Colonic mucosa (tissue), 4 donors: Measurements from ENCODE around the gene NIPAL3. TPM values are rescaled to one million over a fixed set of nuclear protein-coding genes. Genes with fewer than 3 reads are reported as not detected.
"Not testable (repeated sequence)": the region's sequence is repeated elsewhere in the genome, so short reads cannot be mapped to it uniquely, and the experiment has no call there.

Source experiments
- DNase-seq: peaks from one replicate; pipeline ENCODE4 v3.0.0-alpha.2; 2020
- H3K27ac ChIP-seq: fragments of 200-600 bp; one replicate; pipeline ENCODE4 v1.8.0; 2021
- H3K27me3 ChIP-seq: fragments of 200-600 bp; one replicate; pipeline ENCODE4 v1.8.0; 2021
- H3K36me3 ChIP-seq: fragments of 200-600 bp; one replicate; pipeline ENCODE4 v1.8.0; 2021
- H3K4me1 ChIP-seq: fragments of 200-600 bp; one replicate; pipeline ENCODE4 v1.8.0; 2021; ENCODE audit warnings: mild to moderate bottlenecking
- H3K4me3 ChIP-seq: fragments of 200-600 bp; one replicate; pipeline ENCODE4 v1.8.0; 2021
- H3K9ac ChIP-seq, 2 donors: one replicate each; pipeline ENCODE4 v1.7.0; 2013; ENCODE audit warnings: control low read depth in 2 of 2, low read depth in 2 of 2, low read length in 2 of 2
- H3K9me3 ChIP-seq: fragments of 200-600 bp; one replicate; pipeline ENCODE4 v1.8.0; 2021
- CTCF ChIP-seq: fragments of 200-600 bp; IDR thresholded peaks from one replicate; pipeline ENCODE4 v1.8.0; 2022; ENCODE audit warnings: antibody characterized with exemption, mild to moderate bottlenecking
- intact Hi-C: fragments of 100-400 bp; cut with DNase I; formaldehyde crosslinking; loops from one replicate; pipeline ENCODE4 v1.14.1; 2022
- total RNA-seq, 2 donors: library from RNA; stranded (reverse); fragmentation: NEBNext Ultra II Directional in 1 of 2; extraction: Animal tissue kit (Norgen Biotek cat#: 25700) in 1 of 2; gene quantifications; one replicate each; pipeline ENCODE4 v1.2.1, GENCODE V29; 2021
- donor health status: healthy.
- donor health status: DM: no; HTN: no; CAD: no.
- donor health status: DM: no; HTN: no; CAD: no.

NIPAL3 gene
- total RNA-seq, 2 donors from 2014 or later: 41.3 to 45.2 TPM

- intact Hi-C loops: no loop called here
- no peak for TF ChIP-seq CTCF
Observed at GRCh38 chr1:24452922-24453485, 37.4 kb downstream of the NIPAL3 start.

GRCh38 chr1:24454673-24455072 lies 39.1 kb downstream of the NIPAL3 start:
- no peak overlapping the region for H3K27ac ChIP-seq
- no peak overlapping the region for H3K4me3 ChIP-seq
- H3K9me3 ChIP-seq: no peaks in the 10 kb centered on the region
- no peaks in the 10 kb centered on the region for H3K27me3 ChIP-seq
- intact Hi-C loops: no loop called here
- no peak overlapping the region for H3K9ac ChIP-seq
- DNase-seq: no peak
- no peak for TF ChIP-seq CTCF
- no peaks in the 10 kb centered on the region for H3K36me3 ChIP-seq
- H3K4me1 ChIP-seq: no peaks in the 10 kb centered on the region

More at GRCh38 chr1:24452922-24453485, 37.4 kb downstream of the NIPAL3 start:
- no peak overlapping the region for H3K27ac ChIP-seq
- no peak overlapping the region for H3K9ac ChIP-seq
- DNase-seq: no peak
- no peak overlapping the region for H3K4me3 ChIP-seq
- H3K9me3 ChIP-seq: no peaks in the 10 kb centered on the region
- H3K36me3 ChIP-seq: no peaks in the 10 kb centered on the region
- H3K4me1 ChIP-seq: no peaks in the 10 kb centered on the region
- no peaks in the 10 kb centered on the region for H3K27me3 ChIP-seq

- Histone ChIP-seq H3K9ac (no peak overlapping the region), H3K4me3 (no peak overlapping the region), H3K9me3 (no peaks in the 10 kb centered on the region), H3K36me3 (no peaks in the 10 kb centered on the region), H3K27ac (no peak overlapping the region), H3K4me1 (no peaks in the 10 kb centered on the region), H3K27me3 (no peaks in the 10 kb centered on the region)
- intact Hi-C loops: no loop called here
- DNase-seq: no peak
- no peak for TF ChIP-seq CTCF
Observed at GRCh38 chr1:24455272-24455671, 39.7 kb downstream of the NIPAL3 start.

- no peaks in the 10 kb centered on the region for H3K36me3 ChIP-seq
- TF ChIP-seq CTCF: no peak
- H3K9ac ChIP-seq: no peak overlapping the region
Observed at GRCh38 chr1:24457866-24458265, 42.3 kb downstream of the NIPAL3 start.

GRCh38 chr1:24459551-24460266 lies 44.1 kb downstream of the NIPAL3 start:
- TF ChIP-seq CTCF: no peak
- H3K9ac ChIP-seq: no peak overlapping the region
- intact Hi-C loops: no loop called here
- no peak overlapping the region for H3K4me3 ChIP-seq
- H3K27ac ChIP-seq: no peak overlapping the region
- no peak for DNase-seq
- H3K27me3 ChIP-seq: no peaks in the 10 kb centered on the region
- no peaks in the 10 kb centered on the region for H3K4me1 ChIP-seq
- H3K36me3 ChIP-seq: no peaks in the 10 kb centered on the region
- H3K9me3 ChIP-seq: no peaks in the 10 kb centered on the region

More at GRCh38 chr1:24457866-24458265, 42.3 kb downstream of the NIPAL3 start:
- no peaks in the 10 kb centered on the region for H3K9me3 ChIP-seq
- H3K4me3 ChIP-seq: no peak overlapping the region
- H3K27me3 ChIP-seq: no peaks in the 10 kb centered on the region
- DNase-seq: no peak
- intact Hi-C loops: no loop called here
- no peaks in the 10 kb centered on the region for H3K4me1 ChIP-seq
- no peak overlapping the region for H3K27ac ChIP-seq

- H3K9me3 ChIP-seq, H3K27me3 ChIP-seq, H3K36me3 ChIP-seq, H3K27ac ChIP-seq, H3K9ac ChIP-seq, H3K4me1 ChIP-seq, H3K4me3 ChIP-seq, intact Hi-C loops, DNase-seq: not testable (repeated sequence)
Observed at GRCh38 chr1:24462128-24462527, 46.5 kb downstream of the NIPAL3 start.
